HG02642 (cell line): ENCODE measurements around the gene GRAMD2B.
"Not testable (repeated sequence)": the region's sequence is repeated elsewhere in the genome, so short reads cannot be mapped to it uniquely, and the experiment has no call there.

ENCODE experiments used
- ATAC-seq: cut with Tn5 transposase; IDR thresholded peaks from one replicate; pipeline ENCODE4 v1.9.1; 2021; ENCODE audit warnings: mild to moderate bottlenecking; ENCODE audit not compliant: unreplicated experiment, poor library complexity

GRAMD2B gene

DNA sequence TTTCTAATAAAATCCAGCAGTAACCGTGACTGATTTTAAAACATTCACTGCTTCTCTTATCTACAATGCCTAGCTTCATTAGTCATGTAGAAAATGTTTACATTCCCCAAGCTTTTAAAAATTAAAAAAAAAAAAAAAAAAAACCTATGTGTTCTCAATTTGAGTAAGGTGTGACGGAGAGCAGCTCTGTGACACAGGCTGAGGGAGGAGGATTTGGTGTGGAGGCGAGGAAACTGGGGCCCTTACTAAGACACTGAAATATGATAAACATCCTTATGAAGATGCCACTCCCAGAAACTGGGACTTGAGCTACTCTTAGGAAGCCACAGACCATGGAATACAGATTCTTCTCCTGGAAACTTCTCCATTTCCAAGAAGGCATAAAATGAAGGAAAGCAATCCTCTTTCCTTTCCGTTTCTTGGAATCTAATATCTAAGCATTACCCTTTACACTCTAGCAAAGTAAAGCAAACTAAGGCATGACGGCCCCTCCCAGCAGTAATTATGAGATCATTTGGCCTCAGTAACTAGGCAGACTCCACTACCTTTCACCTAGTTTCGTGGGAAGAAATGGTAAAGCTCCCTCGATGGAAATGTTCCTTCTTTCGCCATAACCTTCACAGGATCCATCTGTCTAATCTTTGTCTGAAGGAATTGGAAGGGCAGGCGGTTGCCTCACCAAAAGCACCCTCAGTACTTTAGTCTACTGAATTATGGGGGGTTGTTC, 23.5 kb downstream of the GRAMD2B start:
- ATAC-seq, result peak; percentile 28

GRCh38 chr5:126448720-126449119, 25.5 kb downstream of the GRAMD2B start:
- no peak for ATAC-seq

DNA sequence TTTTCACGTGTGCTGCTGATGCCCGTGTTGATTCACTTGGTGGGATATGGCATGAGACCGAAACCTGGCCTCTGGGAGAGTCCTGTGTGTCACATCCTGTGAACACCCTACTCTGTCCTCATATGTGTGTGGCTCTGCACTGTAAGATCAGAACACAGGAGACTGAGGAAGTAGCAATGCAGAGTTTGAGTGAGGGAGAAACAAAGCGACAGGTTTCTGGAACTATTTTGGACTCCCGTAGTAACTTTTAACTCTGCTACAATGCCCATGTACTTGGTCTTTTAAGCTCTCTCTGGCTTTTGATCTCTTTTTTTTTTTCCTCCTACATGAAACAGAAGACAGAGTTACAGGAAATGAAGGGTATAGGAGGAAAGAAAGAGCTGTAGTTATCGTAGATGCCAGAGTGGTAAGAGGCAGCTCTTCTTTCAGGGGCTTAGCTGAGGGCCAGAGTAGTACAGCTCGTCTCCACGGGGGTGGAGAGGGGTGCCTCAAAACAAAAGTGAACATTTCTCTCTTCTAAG, 26.6 kb downstream of the GRAMD2B start:
- ATAC-seq, result peak; percentile 86

- peak; percentile 65 for ATAC-seq
These were observed 27.1 kb downstream of the GRAMD2B start for GRCh38 chr5:126450346-126450745.

GRCh38 chr5:126450907-126451306, 27.7 kb downstream of the GRAMD2B start:
- ATAC-seq, result no peak

DNA sequence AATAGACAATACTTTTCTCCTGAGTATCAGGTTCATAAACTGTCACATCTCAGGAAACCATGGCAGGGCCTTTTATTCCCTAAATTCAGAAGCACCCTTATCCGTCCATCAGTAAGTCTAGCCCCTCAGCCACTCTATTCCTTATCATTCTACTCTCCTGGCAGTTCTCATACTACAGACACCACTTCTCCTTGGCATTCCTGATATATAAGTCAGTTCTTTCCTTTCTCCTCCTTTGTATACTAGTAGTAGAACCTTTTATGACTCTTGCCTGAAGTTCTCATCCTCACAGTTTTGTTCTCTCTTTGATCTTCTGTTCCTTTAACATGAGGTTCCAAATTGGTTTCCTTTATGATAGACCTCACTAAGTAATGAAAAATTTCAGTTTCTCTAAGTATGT, 29.3 kb downstream of the GRAMD2B start:
- ATAC-seq, result no peak

DNA sequence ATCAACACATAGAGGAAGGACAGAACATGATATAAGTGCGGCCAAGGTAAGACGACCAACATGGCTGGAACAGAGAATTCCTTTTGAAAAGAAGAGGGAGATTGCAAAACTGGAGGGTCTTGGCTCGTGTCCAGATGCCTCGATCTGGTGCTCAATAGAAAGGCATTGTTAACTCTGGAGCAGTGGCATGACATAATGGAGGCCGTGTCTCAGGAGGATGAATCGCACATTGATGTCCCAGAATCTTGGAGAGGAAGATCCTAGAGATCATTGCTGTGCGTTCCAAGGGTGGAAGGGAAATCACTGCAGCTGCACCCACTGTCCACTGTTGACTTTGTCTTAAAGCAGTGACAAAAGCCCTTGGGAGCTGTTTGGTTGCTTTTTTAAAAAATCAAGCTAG, 30.9 kb downstream of the GRAMD2B start:
- ATAC-seq, result no peak

- ATAC-seq, result no peak
These were observed 31.3 kb downstream of the GRAMD2B start for GRCh38 chr5:126454535-126454934.

DNA sequence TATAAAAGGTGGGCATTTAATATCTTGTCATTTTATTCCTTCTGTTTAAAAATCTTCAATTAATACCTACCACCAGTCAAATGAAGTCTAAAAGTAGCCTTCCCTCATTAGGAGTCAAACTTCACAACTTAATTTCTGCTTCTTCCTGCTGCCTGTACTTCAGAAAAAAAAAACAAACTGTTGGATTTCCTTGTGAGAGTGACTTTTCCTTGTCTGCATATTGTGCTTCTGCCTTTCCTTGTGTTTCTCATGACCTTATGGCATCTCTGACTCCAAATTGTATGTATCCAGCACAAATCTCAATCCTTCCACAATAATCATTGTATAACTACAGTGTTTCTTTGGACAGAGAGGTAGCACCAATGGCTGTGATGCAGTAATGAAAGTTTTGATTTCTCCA, 32.1 kb downstream of the GRAMD2B start:
- no peak for ATAC-seq

DNA sequence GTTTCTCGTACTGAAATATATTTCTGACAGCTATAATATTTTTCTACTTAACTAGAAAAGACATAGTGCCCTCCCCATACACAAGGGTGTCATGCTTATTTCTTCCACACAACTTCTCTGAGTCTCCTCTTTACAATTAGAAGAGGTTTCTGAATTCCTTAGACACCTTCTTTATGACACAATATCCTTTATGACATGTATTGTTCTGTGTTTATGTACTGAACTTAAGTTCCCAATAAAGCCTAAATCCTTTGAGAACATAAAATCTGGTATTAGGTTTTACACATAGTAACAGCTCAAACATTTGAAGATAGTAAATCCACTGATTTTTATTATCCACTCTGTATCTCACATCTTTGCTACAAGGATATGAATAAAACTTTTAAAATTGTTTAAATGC, 32.5 kb downstream of the GRAMD2B start:
- no peak for ATAC-seq

DNA sequence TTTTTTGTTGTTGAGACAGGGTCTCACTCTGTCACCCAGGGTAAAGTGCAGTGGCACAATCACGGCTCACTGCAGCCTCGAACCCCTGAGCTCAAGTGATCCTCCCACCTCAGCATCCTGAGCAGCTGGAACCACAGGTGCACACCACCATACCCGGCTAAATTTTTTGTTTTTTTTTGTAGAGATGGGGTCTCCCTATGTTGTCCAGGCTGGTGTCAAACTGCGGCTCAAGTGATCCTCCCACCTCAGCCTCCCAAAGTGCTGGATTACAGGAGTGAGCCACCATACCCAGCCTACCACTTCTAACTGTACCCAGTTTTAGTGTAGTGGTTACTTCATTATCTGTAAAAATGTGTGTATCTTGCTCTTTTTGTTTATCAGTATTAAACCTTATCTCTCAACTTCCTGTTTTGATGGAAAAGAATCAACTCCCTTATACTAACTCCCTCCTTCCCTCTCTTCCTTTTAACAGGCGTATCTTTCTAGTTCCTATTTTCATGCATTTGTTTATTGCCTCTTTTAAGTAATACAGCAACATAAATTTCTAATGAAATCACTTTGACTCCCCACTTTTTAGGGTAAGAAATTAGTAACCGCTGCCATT, 33.1 kb downstream of the GRAMD2B start:
- no peak for ATAC-seq

DNA sequence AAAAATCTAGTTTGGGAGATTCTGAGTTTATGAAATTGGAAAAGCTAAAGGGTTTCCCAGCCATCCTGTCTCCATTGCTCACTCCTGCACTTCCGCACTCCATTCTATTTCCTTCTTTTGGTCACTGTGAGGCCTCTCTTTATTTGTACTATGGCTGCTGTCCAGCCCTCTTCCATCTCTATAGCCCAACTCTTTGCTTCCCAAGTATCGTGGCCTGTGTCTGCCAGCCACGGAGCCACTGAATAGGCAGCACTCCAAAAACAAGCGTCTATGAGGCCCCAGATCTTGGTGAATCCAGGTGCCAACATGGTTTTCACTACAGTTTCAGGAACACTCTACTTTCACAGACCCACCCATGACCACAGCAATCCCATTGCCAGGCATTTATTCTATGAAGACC, 37.2 kb downstream of the GRAMD2B start:
- no peak for ATAC-seq

- ATAC-seq, result no peak
These were observed 37.8 kb downstream of the GRAMD2B start for GRCh38 chr5:126460977-126461376.

DNA sequence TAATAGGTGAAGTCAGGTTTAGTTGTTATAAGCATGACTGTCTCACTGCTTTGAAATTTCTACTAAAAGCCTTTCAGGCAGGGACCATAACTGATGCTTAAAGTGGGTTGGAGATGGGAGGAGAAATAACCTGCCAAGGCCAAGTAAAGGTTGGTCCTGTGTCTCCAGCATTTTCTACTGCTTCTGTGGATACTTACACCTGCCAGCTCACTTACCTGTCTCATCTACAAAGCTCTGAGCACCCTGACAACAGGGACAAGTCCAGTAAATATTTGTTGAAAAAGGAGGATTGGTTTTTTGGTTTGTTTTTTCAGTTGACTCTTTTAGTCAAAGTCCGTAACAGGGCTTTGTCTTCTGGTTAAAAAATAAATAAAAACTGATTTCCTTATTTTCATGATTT, 38.6 kb downstream of the GRAMD2B start:
- peak; percentile 9 for ATAC-seq

DNA sequence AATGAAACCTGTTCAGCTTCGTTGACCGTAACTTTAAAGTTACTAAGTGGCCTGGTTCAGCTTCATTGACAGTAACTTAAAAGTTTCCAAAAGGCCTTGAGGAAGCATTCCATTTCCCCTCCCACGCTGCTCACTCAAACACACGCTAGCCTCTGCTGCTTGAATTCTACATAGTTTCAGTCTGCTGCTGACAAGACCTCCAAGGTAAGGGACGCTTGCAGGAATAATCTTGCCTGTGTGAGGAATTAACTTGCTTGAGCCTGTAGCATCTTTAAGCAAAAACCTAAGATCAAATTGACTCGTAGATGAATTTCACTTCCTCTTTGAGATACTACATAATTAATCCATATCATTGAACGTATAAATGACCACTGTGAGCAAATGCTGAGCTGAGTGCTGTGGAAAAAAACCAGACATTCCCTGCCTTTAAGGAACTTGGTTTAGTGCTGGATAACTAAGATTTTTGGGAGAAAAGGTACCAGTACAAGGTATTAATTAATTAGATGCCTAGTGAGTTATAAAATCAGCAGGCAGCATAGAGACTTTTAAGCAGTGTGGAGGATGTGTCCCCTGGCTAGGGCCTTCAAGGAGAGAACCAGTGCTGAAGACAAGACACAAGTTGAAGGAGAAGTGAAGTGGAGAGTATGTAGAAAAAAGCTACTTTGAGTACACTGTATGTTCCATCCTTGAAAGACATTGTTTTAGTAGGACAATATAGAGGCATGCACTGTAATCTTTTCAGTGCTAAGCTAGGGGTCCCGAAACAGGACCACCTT, 39.2 kb downstream of the GRAMD2B start:
- ATAC-seq, result peak; percentile 77

DNA sequence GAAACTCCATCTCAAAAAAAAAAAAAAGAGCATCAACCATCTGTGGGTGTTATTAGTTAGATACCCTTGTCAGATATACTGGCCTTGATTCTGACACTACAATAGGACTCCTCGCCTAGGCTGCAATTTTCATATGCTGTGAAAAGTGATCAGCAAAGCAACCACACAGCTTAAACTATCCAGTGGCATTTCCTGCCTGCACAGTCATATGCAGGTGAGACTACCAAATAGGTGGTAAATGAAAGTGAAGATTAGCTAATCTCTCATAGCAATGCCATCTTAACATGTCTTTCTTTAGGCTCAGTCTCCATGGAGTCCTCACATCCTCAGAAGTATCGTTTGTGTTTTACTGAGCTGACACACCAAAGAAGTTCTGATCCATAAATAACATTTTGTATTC, 40.8 kb downstream of the GRAMD2B start:
- ATAC-seq, result no peak

DNA sequence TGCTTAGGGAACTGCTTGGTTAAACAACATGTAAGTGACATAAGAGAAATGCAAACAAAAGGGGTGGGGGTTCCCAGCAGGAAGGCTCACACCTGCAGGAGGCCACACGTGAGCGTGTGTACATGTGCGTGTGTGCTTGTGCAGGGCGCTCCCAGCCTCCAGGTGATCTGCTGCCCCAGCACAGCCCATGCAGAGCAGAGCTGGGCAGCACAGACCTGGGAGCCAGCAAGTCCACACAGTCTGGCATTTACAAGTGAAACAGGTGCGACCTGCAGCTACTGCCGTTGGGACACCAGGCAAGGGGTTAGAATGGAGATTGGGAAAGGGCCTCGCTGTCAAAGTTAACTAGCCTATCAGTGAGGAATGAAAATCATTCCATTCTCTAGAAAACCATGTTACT, 41.8 kb downstream of the GRAMD2B start:
- no peak for ATAC-seq

- no peak for ATAC-seq
These were observed 44.9 kb downstream of the GRAMD2B start for GRCh38 chr5:126468091-126468490.

DNA sequence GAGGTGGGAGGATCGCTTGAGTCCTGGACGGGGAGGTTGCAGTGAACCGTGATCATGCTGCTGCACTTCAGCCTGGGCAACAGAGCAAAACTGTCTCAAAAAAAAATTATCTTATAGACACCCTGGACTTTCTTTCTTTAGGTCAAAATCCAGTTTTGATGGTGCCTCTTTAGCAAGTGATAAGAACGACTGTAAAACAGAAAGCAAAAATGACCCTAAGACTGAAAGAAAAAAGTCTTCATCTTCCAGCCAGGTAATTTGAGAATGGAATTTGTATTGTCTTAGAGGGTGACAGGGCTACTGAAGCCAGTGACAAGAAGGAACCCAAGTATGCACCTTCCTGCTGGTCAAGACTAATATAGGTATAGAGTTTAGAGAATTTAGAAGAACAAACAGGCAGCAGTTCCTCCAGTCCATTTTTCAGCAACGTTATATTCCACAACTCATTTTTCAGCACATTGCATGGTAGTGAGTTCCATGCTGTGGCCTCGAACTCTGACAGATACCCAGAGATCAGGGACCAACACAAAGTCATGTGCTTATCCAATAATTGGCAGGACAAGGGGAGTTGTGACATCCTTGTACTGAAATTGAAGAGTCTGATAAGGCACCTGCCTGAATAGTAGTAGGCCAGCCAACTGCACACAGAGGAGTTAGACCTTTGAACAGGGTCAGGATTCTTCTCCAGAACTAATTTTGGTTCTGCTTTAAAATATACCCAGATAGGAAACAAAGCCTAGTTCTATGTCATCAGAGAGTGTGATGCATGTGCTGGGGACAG, 46.5 kb downstream of the GRAMD2B start:
- ATAC-seq, result no peak

DNA sequence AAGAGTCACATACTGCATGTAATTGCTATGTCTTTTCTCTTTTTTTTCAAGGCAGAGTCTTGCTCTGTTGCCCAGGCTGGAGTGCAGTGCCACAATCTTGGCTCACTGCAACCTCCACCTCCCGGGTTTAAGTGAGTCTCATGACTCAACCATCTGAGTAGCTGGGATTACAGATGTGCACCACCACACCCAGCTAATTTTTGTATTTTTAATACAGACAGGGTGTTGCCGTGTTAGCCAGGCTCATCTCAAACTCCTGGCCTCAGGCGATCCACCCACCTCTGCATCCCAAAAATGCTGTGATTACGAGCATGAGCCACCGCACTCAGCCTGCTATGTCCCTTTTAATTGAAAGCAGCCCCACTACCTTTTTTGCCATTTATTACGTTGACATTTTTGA, 47.3 kb downstream of the GRAMD2B start:
- not testable (repeated sequence) for ATAC-seq
